Stomach (tissue), 4 donors: Measurements from ENCODE around the gene LONP2.
"Not testable (repeated sequence)": the region's sequence is repeated elsewhere in the genome, so short reads cannot be mapped to it uniquely, and the experiment has no call there.

ENCODE experiments used
- CTCF ChIP-seq, 7 experiments: fragments of 450-650 bp in 4 of 7; fragments of 200-600 bp in 3 of 7; sonication (generic) in 3 of 7; IDR thresholded peaks; one replicate each; pipeline ENCODE4 v1.5.1; 2016 to 2019; ENCODE audit warnings: antibody characterized with exemption in 7 of 7, control low read depth in 2 of 7, mild to moderate bottlenecking in 1 of 7
- EP300 ChIP-seq: sonication (generic); formaldehyde crosslinking; IDR thresholded peaks from one replicate; pipeline ENCODE4 v1.6.1; 2017; ENCODE audit warnings: antibody characterized with exemption
- POLR2A ChIP-seq, 4 donors: fragments of 450-650 bp; IDR thresholded peaks; one replicate each; pipeline ENCODE4 v1.6.1; 2016; ENCODE audit warnings: antibody characterized with exemption in 4 of 4, control low read depth in 2 of 4, mild to moderate bottlenecking in 1 of 4, moderate library complexity in 1 of 4
- POLR2AphosphoS5 ChIP-seq, 3 donors: sonication (generic); formaldehyde crosslinking; IDR thresholded peaks; one replicate each; pipeline ENCODE4 v1.6.1; 2016; ENCODE audit warnings: antibody characterized with exemption in 3 of 3

GRCh38 chr16:48240147-48240546 is 4.0 kb upstream of the LONP2 start:
- TF ChIP-seq CTCF (IDR thresholded peaks at IDR 0.05); POLR2A (IDR thresholded peaks at IDR 0.05); POLR2AphosphoS5 (IDR thresholded peaks at IDR 0.05); EP300: not testable (repeated sequence)
